Dermis blood vessel endothelial cell (primary cell): ENCODE measurements around the gene F13A1. TPM values are rescaled to one million over a fixed set of nuclear protein-coding genes. Genes with fewer than 3 reads are reported as not detected.
A peak's percentile ranks its signal among the peaks of the same experiment; 100 is the strongest.
"Not testable (repeated sequence)": the region's sequence is repeated elsewhere in the genome, so short reads cannot be mapped to it uniquely, and the experiment has no call there.

Experiments used
- DNase-seq: peaks from one replicate; pipeline ENCODE4 v3.0.0; 2010
- total RNA-seq: library from RNA; depleted of rRNA; stranded (reverse); fragments of >200 nt; gene quantifications from 2 replicates; pipeline ENCODE4 v1.2.3, GENCODE V29; 2014

The F13A1 gene
- total RNA-seq, 1 donor from 2014 or later = not detected

GRCh38 chr6:6317825-6318733 is 2.4 kb downstream of the F13A1 start:
- no peak for DNase-seq

GRCh38 chr6:6317386-6317785 is 3.1 kb downstream of the F13A1 start:
- no peak for DNase-seq

- DNase-seq = peak; percentile 69
Observed at GRCh38 chr6:6315660-6316059, 4.8 kb downstream of the F13A1 start.

GRCh38 chr6:6314596-6314995 is 5.9 kb downstream of the F13A1 start:
- DNase-seq = peak; percentile 5

- peak; percentile 60 for DNase-seq
Observed at GRCh38 chr6:6312901-6313441, 7.5 kb downstream of the F13A1 start.

- DNase-seq = no peak
Observed at GRCh38 chr6:6305575-6305974, 14.9 kb downstream of the F13A1 start.

GRCh38 chr6:6300383-6300782 is 20.1 kb downstream of the F13A1 start:
- not testable (repeated sequence) for DNase-seq

- DNase-seq = no peak
Observed at GRCh38 chr6:6293317-6293716, 27.1 kb downstream of the F13A1 start.

GRCh38 chr6:6287415-6287814 is 33.0 kb downstream of the F13A1 start:
- no peak for DNase-seq

- DNase-seq = no peak
Observed at GRCh38 chr6:6285679-6286078, 34.8 kb downstream of the F13A1 start.

- DNase-seq = no peak
Observed at GRCh38 chr6:6284221-6284966, 36.1 kb downstream of the F13A1 start.

- DNase-seq = no peak
Observed at GRCh38 chr6:6283746-6284145, 36.7 kb downstream of the F13A1 start.

- no peak for DNase-seq
Observed at GRCh38 chr6:6282716-6283115, 37.7 kb downstream of the F13A1 start.

- no peak for DNase-seq
Observed at GRCh38 chr6:6277413-6277812, 43.0 kb downstream of the F13A1 start.

GRCh38 chr6:6270948-6271535 is 49.4 kb downstream of the F13A1 start:
- DNase-seq = no peak

- no peak for DNase-seq
Observed at GRCh38 chr6:6260196-6260722, 60.2 kb downstream of the F13A1 start.

GRCh38 chr6:6256886-6257285 is 63.6 kb downstream of the F13A1 start:
- no peak for DNase-seq

- no peak for DNase-seq
Observed at GRCh38 chr6:6256259-6256658, 64.2 kb downstream of the F13A1 start.

GRCh38 chr6:6251555-6252280 is 68.7 kb downstream of the F13A1 start:
- no peak for DNase-seq

- DNase-seq = no peak
Observed at GRCh38 chr6:6248651-6249050, 71.8 kb downstream of the F13A1 start.

GRCh38 chr6:6246544-6246943 is 73.9 kb downstream of the F13A1 start:
- DNase-seq = no peak

GRCh38 chr6:6244624-6245023 is 75.8 kb downstream of the F13A1 start:
- DNase-seq = no peak
